Rectal smooth muscle tissue (tissue), 1 donor: ENCODE measurements around the gene SMARCB1.

Experiments
- H3K27ac ChIP-seq: one replicate; pipeline ENCODE4 v1.7.0; 2013; ENCODE audit warnings: low read depth, low read length, inconsistent platforms
- H3K27me3 ChIP-seq: one replicate; pipeline ENCODE4 v1.7.0; 2013; ENCODE audit warnings: low read length; ENCODE audit not compliant: control insufficient read depth, insufficient read depth
- H3K36me3 ChIP-seq: one replicate; pipeline ENCODE4 v1.7.0; 2013; ENCODE audit warnings: low read length; ENCODE audit not compliant: control insufficient read depth, insufficient read depth
- H3K4me1 ChIP-seq: one replicate; pipeline ENCODE4 v1.7.0; 2013; ENCODE audit warnings: low read length; ENCODE audit not compliant: control insufficient read depth, insufficient read depth
- H3K4me3 ChIP-seq: one replicate; pipeline ENCODE4 v1.7.0; 2013; ENCODE audit warnings: low read length
- H3K9ac ChIP-seq: one replicate; pipeline ENCODE4 v1.7.0; 2013; ENCODE audit warnings: low read length

Gene SMARCB1

GRCh38 chr22:23777776-23778576 lies 8.8 kb upstream of the SMARCB1 start:
- Histone ChIP-seq H3K4me1 (peaks cover 14% of the 10 kb centered on the region), H3K27ac (peak overlapping the region; percentile 67), H3K27me3 (no peaks in the 10 kb centered on the region), H3K4me3 (no peak overlapping the region), H3K36me3 (no peaks in the 10 kb centered on the region), H3K9ac (no peak overlapping the region)

- no peak overlapping the region for H3K4me3 ChIP-seq
- H3K27me3 ChIP-seq: no peaks in the 10 kb centered on the region
- H3K9ac ChIP-seq: no peak overlapping the region
- H3K4me1 ChIP-seq: peaks cover 11% of the 10 kb centered on the region
- peak overlapping the region; percentile 67 for H3K27ac ChIP-seq
- no peaks in the 10 kb centered on the region for H3K36me3 ChIP-seq
Observed at GRCh38 chr22:23778577-23778900, 8.2 kb upstream of the SMARCB1 start.

- H3K4me3 ChIP-seq: no peak overlapping the region
- H3K27me3 ChIP-seq: no peaks in the 10 kb centered on the region
- peaks cover 9% of the 10 kb centered on the region for H3K4me1 ChIP-seq
- H3K9ac ChIP-seq: no peak overlapping the region
- no peaks in the 10 kb centered on the region for H3K36me3 ChIP-seq
- H3K27ac ChIP-seq: no peak overlapping the region
Observed at GRCh38 chr22:23779083-23779482, 7.7 kb upstream of the SMARCB1 start.

GRCh38 chr22:23779731-23780130 lies 7.0 kb upstream of the SMARCB1 start:
- Histone ChIP-seq H3K27me3 (no peaks in the 10 kb centered on the region), H3K4me1 (peaks cover 4% of the 10 kb centered on the region), H3K4me3 (no peak overlapping the region), H3K27ac (no peak overlapping the region), H3K36me3 (no peaks in the 10 kb centered on the region), H3K9ac (no peak overlapping the region)

GRCh38 chr22:23780146-23780748 lies 6.5 kb upstream of the SMARCB1 start:
- no peaks in the 10 kb centered on the region for H3K27me3 ChIP-seq
- H3K4me1 ChIP-seq: peaks cover 4% of the 10 kb centered on the region
- no peak overlapping the region for H3K27ac ChIP-seq
- no peaks in the 10 kb centered on the region for H3K36me3 ChIP-seq
- H3K9ac ChIP-seq: no peak overlapping the region
- no peak overlapping the region for H3K4me3 ChIP-seq

- Histone ChIP-seq H3K9ac (no peak overlapping the region), H3K36me3 (no peaks in the 10 kb centered on the region), H3K4me3 (no peak overlapping the region), H3K27me3 (no peaks in the 10 kb centered on the region), H3K27ac (no peak overlapping the region), H3K4me1 (peaks cover 8% of the 10 kb centered on the region)
Observed at GRCh38 chr22:23781065-23781464, 5.7 kb upstream of the SMARCB1 start.

- no peak overlapping the region for H3K9ac ChIP-seq
- H3K36me3 ChIP-seq: no peaks in the 10 kb centered on the region
- no peak overlapping the region for H3K4me3 ChIP-seq
- H3K4me1 ChIP-seq: peaks cover 14% of the 10 kb centered on the region
- H3K27ac ChIP-seq: no peak overlapping the region
- H3K27me3 ChIP-seq: no peaks in the 10 kb centered on the region
Observed at GRCh38 chr22:23781511-23782183, 5.1 kb upstream of the SMARCB1 start.

- no peaks in the 10 kb centered on the region for H3K27me3 ChIP-seq
- no peak overlapping the region for H3K9ac ChIP-seq
Observed at GRCh38 chr22:23782252-23782651, 4.5 kb upstream of the SMARCB1 start.

GRCh38 chr22:23782703-23783102 lies 4.1 kb upstream of the SMARCB1 start:
- Histone ChIP-seq H3K4me3 (no peak overlapping the region), H3K27ac (no peak overlapping the region), H3K36me3 (no peaks in the 10 kb centered on the region), H3K27me3 (no peaks in the 10 kb centered on the region), H3K9ac (no peak overlapping the region), H3K4me1 (peaks cover 14% of the 10 kb centered on the region)

More at GRCh38 chr22:23782252-23782651, 4.5 kb upstream of the SMARCB1 start:
- Histone ChIP-seq H3K36me3 (no peaks in the 10 kb centered on the region), H3K4me3 (no peak overlapping the region), H3K4me1 (peaks cover 14% of the 10 kb centered on the region), H3K27ac (no peak overlapping the region)

- Histone ChIP-seq H3K27me3 (no peaks in the 10 kb centered on the region), H3K36me3 (no peaks in the 10 kb centered on the region), H3K9ac (no peak overlapping the region), H3K4me3 (no peak overlapping the region), H3K27ac (no peak overlapping the region), H3K4me1 (peaks cover 16% of the 10 kb centered on the region)
Observed at GRCh38 chr22:23783265-23784150, 3.3 kb upstream of the SMARCB1 start.

GRCh38 chr22:23784215-23784732 lies 2.5 kb upstream of the SMARCB1 start:
- no peaks in the 10 kb centered on the region for H3K27me3 ChIP-seq
- no peak overlapping the region for H3K4me3 ChIP-seq
- no peaks in the 10 kb centered on the region for H3K36me3 ChIP-seq
- peaks cover 16% of the 10 kb centered on the region for H3K4me1 ChIP-seq
- H3K9ac ChIP-seq: no peak overlapping the region
- H3K27ac ChIP-seq: no peak overlapping the region

- H3K4me3 ChIP-seq: peak overlapping the region; percentile 61
- peak overlapping the region; percentile 34 for H3K9ac ChIP-seq
Observed at GRCh38 chr22:23786261-23786710, 480 bp upstream of the SMARCB1 start.

More at GRCh38 chr22:23786261-23786710, 480 bp upstream of the SMARCB1 start:
- Histone ChIP-seq H3K4me1 (peaks cover 21% of the 10 kb centered on the region), H3K36me3 (no peaks in the 10 kb centered on the region), H3K27me3 (no peaks in the 10 kb centered on the region), H3K27ac (peak overlapping the region; percentile 97)
